HepG2 (cell line): ENCODE measurements around the gene ZNF343. TPM values are rescaled to one million over a fixed set of nuclear protein-coding genes. Genes with fewer than 3 reads are reported as not detected.
A peak's percentile ranks its signal among the peaks of the same experiment; 100 is the strongest.

Experiments used
- ARHGAP35 ChIP-seq: sonication (generic); formaldehyde crosslinking; IDR thresholded peaks from 2 replicates; pipeline ENCODE4 v1.9.0; 2022; ENCODE audit warnings: mild to moderate bottlenecking, inconsistent platforms, moderate library complexity, missing genetic modification reagents, borderline replicate concordance
- ARNTL ChIP-seq: sonication (generic); formaldehyde crosslinking; IDR thresholded peaks from 2 replicates; pipeline ENCODE4 v1.4.0; 2020; ENCODE audit warnings: mild to moderate bottlenecking, missing genetic modification reagents
- EZH2 ChIP-seq: conservative IDR thresholded peaks from 2 replicates; pipeline ENCODE4 v1.6.1; 2012; ENCODE audit warnings: mild to moderate bottlenecking, low read depth, low read length, moderate library complexity
- MLLT10 ChIP-seq: sonication (generic); formaldehyde crosslinking; IDR thresholded peaks from 2 replicates; pipeline ENCODE4 v1.4.0; 2020; ENCODE audit warnings: missing genetic modification reagents
- PHB2 ChIP-seq: fragments of 450-650 bp; IDR thresholded peaks from 2 replicates; pipeline ENCODE4 v1.6.1; 2018; ENCODE audit not compliant: partially characterized antibody
- TEAD3 ChIP-seq: optimal IDR thresholded peaks from 2 replicates; pipeline ENCODE3; 2016; ENCODE audit warnings: borderline replicate concordance
- TFAP4 ChIP-seq: sonication (generic); IDR thresholded peaks from 2 replicates; pipeline ENCODE4 v1.6.1; 2016; ENCODE audit warnings: low read depth, borderline replicate concordance
- ZNF30 ChIP-seq: sonication (generic); formaldehyde crosslinking; IDR thresholded peaks from 2 replicates; pipeline ENCODE4 v1.5.0; 2020; ENCODE audit warnings: mild to moderate bottlenecking, missing genetic modification reagents
- ZNF33A ChIP-seq: sonication (generic); formaldehyde crosslinking; IDR thresholded peaks from 2 replicates; pipeline ENCODE4 v1.5.1; 2020; ENCODE audit warnings: missing genetic modification reagents, mild to moderate bottlenecking, moderate library complexity, borderline replicate concordance
- ZNF547 ChIP-seq: sonication (generic); formaldehyde crosslinking; IDR thresholded peaks from 2 replicates; pipeline ENCODE4 v1.5.1; 2020; ENCODE audit warnings: mild to moderate bottlenecking, missing genetic modification reagents
- ZNF660 ChIP-seq: sonication (generic); formaldehyde crosslinking; IDR thresholded peaks from 2 replicates; pipeline ENCODE4 v1.5.1; 2020; ENCODE audit warnings: mild to moderate bottlenecking, low read depth, missing genetic modification reagents, borderline replicate concordance
- ZNF704 ChIP-seq: sonication (generic); formaldehyde crosslinking; IDR thresholded peaks from 2 replicates; pipeline ENCODE4 v1.8.1; 2023; ENCODE audit warnings: mild to moderate bottlenecking, inconsistent platforms, moderate library complexity, missing genetic modification reagents, borderline replicate concordance
- polyA plus RNA-seq, 8 experiments: library from polyadenylated mRNA; depleted of rRNA in 3 of 8; stranded (reverse) in 7 of 8; unstranded in 1 of 8; fragments of >200 nt; fragmentation: Illumina TruSeq in 4 of 8; extraction: Trizol in 4 of 8; gene quantifications; 2 replicates each; pipeline versions ENCODE4 v1.2.1 to v1.2.3, GENCODE V29; 2011 to 2016; ENCODE audit warnings: low read depth in 4 of 8, missing spikeins in 1 of 8, mixed read lengths in 1 of 8; ENCODE audit not compliant: insufficient read depth in 1 of 8
- total RNA-seq, 5 experiments: library from RNA; depleted of rRNA; stranded (reverse); fragments of >200 nt; fragmentation: Illumina TruSeq; extraction: Trizol; gene quantifications; 2 replicates each; pipeline ENCODE4 v1.2.3, GENCODE V29; 2016; ENCODE audit warnings: low read depth in 1 of 5
- TF ChIP-seq, protein P1 (sequence below): sonication (generic); formaldehyde crosslinking; IDR thresholded peaks from 2 replicates; pipeline ENCODE4 v1.4.0; 2020; ENCODE audit warnings: low read depth, missing genetic modification reagents
- TF ChIP-seq, protein P2 (sequence below): sonication (generic); formaldehyde crosslinking; IDR thresholded peaks from 2 replicates; pipeline ENCODE4 v1.4.0; 2020; ENCODE audit warnings: missing genetic modification reagents
- TF ChIP-seq, protein P3 (sequence below): sonication (generic); formaldehyde crosslinking; IDR thresholded peaks from 2 replicates; pipeline ENCODE4 v1.5.0; 2020; ENCODE audit warnings: missing genetic modification reagents, mild to moderate bottlenecking, borderline replicate concordance
- TF ChIP-seq, protein P4 (sequence below): sonication (generic); formaldehyde crosslinking; IDR thresholded peaks from 2 replicates; pipeline ENCODE4 v1.4.0; 2020; ENCODE audit warnings: missing genetic modification reagents

The ZNF343 gene
- total and polyA plus RNA-seq, 2 of the 13 experiments (the other 11 are each of a cell fraction or from before 2014, with no cell fraction given), result 16.4 to 22.1 TPM

DNA sequence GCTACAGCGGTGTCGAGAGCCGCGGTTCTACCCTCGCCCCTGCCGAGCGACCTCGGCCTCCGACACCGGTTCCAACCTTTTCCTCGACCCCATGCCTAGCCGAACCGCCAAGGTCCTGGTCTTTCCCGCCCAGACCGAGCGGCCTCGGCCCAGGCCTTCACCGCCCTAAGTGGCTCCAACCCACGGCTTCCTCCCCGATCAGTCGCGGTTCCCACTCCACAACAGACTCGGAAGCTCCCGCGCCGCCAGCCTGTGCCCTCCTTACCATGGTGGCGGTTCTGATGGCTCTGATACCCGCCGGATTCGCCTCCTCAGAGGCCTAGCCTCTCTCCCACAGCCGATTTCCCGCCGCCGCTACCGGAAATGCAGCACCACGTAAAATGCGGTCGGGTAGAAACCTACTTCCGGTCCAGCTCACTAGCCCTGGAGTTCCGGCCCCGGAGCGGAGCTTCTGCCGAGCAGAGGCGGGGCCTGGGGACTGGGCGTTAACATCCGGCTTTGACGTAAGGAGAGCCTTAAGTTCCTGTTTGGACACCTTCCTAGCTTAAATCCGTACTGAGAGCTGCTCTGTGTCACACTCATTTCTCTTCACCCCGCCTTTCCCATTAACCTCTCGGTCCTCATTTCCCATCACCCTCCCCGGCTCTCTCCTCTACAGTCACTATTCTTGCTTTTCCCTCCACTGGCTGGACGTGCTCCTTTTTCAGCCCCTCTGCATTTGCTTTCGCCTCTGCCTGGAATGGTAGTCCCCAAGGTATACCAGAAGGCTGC, 38.1 kb downstream of the ZNF343 start, which contains the start of gene SNRPB (continued):
- TF ChIP-seq ZNF30 (CRISPR knock-in tag) (peak; percentile 97), ZNF547 (CRISPR knock-in tag) (peak; percentile 100), ZNF704 (peak; percentile 99), MLLT10 (CRISPR knock-in tag) (peak; percentile 92), ARNTL (CRISPR knock-in tag) (peak; percentile 91), EZH2 (no peak), PHB2 (no peak), TFAP4 (peak; percentile 65; the same call in 1 of the 2 replicates), ARHGAP35 (CRISPR knock-in tag) (peak; percentile 99), ZNF33A (CRISPR knock-in tag) (peak; percentile 98; the same call in 1 of the 2 replicates), TEAD3 (CRISPR knock-in tag) (peak; percentile 89), ZNF660 (0 out of 2 replicates have a peak, but pooled peaks have one; percentile 85)
- TF ChIP-seq, protein P1, sequence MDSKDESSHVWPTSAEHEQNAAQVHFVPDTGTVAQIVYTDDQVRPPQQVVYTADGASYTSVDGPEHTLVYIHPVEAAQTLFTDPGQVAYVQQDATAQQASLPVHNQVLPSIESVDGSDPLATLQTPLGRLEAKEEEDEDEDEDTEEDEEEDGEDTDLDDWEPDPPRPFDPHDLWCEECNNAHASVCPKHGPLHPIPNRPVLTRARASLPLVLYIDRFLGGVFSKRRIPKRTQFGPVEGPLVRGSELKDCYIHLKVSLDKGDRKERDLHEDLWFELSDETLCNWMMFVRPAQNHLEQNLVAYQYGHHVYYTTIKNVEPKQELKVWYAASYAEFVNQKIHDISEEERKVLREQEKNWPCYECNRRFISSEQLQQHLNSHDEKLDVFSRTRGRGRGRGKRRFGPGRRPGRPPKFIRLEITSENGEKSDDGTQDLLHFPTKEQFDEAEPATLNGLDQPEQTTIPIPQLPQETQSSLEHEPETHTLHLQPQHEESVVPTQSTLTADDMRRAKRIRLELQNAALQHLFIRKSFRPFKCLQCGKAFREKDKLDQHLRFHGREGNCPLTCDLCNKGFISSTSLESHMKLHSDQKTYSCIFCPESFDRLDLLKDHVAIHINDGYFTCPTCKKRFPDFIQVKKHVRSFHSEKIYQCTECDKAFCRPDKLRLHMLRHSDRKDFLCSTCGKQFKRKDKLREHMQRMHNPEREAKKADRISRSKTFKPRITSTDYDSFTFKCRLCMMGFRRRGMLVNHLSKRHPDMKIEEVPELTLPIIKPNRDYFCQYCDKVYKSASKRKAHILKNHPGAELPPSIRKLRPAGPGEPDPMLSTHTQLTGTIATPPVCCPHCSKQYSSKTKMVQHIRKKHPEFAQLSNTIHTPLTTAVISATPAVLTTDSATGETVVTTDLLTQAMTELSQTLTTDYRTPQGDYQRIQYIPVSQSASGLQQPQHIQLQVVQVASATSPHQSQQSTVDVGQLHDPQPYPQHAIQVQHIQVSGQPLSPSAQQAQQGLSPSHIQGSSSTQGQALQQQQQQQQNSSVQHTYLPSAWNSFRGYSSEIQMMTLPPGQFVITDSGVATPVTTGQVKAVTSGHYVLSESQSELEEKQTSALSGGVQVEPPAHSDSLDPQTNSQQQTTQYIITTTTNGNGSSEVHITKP (CRISPR knock-in tag), result peak; percentile 93
- TF ChIP-seq, protein P2, sequence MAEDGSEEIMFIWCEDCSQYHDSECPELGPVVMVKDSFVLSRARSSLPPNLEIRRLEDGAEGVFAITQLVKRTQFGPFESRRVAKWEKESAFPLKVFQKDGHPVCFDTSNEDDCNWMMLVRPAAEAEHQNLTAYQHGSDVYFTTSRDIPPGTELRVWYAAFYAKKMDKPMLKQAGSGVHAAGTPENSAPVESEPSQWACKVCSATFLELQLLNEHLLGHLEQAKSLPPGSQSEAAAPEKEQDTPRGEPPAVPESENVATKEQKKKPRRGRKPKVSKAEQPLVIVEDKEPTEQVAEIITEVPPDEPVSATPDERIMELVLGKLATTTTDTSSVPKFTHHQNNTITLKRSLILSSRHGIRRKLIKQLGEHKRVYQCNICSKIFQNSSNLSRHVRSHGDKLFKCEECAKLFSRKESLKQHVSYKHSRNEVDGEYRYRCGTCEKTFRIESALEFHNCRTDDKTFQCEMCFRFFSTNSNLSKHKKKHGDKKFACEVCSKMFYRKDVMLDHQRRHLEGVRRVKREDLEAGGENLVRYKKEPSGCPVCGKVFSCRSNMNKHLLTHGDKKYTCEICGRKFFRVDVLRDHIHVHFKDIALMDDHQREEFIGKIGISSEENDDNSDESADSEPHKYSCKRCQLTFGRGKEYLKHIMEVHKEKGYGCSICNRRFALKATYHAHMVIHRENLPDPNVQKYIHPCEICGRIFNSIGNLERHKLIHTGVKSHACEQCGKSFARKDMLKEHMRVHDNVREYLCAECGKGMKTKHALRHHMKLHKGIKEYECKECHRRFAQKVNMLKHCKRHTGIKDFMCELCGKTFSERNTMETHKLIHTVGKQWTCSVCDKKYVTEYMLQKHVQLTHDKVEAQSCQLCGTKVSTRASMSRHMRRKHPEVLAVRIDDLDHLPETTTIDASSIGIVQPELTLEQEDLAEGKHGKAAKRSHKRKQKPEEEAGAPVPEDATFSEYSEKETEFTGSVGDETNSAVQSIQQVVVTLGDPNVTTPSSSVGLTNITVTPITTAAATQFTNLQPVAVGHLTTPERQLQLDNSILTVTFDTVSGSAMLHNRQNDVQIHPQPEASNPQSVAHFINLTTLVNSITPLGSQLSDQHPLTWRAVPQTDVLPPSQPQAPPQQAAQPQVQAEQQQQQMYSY (CRISPR knock-in tag), result peak; percentile 93
- TF ChIP-seq, protein P3, sequence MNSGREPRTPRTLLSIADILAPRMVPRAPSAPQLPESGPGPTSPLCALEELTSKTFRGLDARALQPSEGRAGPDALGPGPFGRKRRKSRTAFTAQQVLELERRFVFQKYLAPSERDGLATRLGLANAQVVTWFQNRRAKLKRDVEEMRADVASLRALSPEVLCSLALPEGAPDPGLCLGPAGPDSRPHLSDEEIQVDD (CRISPR knock-in tag), result peak; percentile 95; the same call in 1 of the 2 replicates
- TF ChIP-seq, protein P4, sequence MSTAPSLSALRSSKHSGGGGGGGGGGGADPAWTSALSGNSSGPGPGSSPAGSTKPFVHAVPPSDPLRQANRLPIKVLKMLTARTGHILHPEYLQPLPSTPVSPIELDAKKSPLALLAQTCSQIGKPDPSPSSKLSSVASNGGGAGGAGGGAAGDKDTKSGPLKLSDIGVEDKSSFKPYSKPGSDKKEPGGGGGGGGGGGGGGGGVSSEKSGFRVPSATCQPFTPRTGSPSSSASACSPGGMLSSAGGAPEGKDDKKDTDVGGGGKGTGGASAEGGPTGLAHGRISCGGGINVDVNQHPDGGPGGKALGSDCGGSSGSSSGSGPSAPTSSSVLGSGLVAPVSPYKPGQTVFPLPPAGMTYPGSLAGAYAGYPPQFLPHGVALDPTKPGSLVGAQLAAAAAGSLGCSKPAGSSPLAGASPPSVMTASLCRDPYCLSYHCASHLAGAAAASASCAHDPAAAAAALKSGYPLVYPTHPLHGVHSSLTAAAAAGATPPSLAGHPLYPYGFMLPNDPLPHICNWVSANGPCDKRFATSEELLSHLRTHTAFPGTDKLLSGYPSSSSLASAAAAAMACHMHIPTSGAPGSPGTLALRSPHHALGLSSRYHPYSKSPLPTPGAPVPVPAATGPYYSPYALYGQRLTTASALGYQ (CRISPR knock-in tag), result peak; percentile 92
